ENCODE data around the gene JAZF1.
"Not testable (repeated sequence)": the region's sequence is repeated elsewhere in the genome, so short reads cannot be mapped to it uniquely, and the experiment has no call there.

JAZF1 gene

GRCh38 chr7:27942711-27943110 lies 237.9 kb downstream of the JAZF1 start:
- no peak for DNase-seq (ENCODE audit: low read depth in 2 of 2)

- DNase-seq (ENCODE audit: low read depth in 2 of 2): no peak
Measured at GRCh38 chr7:27941522-27941921, 239.1 kb downstream of the JAZF1 start.

DNA sequence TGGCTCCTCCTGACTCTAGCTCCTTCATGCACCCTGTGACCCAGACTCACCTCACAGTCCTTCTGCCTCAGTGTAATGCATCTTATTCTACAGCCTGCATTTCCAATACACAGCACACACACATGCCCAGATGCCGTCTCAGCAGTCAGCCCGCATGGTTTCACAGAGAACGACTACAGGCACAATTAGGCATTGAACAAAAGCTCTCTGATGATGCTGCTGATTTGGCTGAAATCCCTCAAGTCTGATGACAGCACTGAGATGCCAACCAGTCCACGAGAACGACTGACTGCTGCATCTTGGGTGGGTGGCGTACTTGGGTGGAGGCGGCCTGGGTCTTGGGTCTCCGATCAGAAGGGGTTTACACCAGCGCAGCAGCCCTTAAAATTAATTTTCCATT lies 240.3 kb downstream of the JAZF1 start:
- DNase-seq (ENCODE audit: low read depth in 2 of 2): no peak

DNA sequence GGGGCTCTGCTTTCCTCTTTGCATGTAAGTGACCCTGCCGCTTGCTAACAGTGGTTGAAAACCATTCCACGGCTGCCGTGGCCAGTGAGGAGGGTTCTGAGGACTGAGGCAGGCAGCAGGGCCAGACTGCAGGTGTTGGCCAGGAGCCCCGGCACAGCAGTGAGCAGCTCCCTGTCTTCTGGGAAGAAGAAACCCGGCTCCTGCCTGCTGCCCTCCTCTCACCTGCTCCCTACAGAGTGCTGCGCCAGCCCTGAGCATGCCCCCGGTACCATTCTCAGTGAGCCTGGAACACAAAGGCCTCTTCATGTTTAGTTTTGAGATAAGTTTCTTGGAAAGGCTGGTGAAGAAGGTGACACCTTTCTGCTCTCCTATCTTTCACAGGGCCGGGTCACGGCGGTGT lies 240.7 kb downstream of the JAZF1 start:
- DNase-seq (ENCODE audit: low read depth in 2 of 2): no peak

DNA sequence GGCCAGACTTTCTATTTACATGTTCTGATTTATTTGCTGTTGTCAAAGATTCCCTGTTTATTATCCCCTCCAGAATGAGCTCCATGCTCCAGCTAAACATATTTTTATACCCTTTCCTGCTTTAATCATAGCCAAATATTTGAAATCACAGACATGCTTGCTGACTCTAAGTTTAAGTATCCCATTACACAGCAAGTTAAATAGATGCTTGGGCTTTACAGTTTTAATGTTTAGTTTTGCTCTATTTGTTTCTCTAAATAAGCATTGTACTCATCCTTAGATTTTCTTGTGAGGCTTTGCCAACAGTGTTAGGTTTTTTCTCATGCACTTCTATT lies 243.9 kb downstream of the JAZF1 start:
- DNase-seq (ENCODE audit: low read depth in 2 of 2): no peak

GRCh38 chr7:27936047-27936767 lies 244.4 kb downstream of the JAZF1 start:
- DNase-seq (ENCODE audit: low read depth in 2 of 2): no peak

DNA sequence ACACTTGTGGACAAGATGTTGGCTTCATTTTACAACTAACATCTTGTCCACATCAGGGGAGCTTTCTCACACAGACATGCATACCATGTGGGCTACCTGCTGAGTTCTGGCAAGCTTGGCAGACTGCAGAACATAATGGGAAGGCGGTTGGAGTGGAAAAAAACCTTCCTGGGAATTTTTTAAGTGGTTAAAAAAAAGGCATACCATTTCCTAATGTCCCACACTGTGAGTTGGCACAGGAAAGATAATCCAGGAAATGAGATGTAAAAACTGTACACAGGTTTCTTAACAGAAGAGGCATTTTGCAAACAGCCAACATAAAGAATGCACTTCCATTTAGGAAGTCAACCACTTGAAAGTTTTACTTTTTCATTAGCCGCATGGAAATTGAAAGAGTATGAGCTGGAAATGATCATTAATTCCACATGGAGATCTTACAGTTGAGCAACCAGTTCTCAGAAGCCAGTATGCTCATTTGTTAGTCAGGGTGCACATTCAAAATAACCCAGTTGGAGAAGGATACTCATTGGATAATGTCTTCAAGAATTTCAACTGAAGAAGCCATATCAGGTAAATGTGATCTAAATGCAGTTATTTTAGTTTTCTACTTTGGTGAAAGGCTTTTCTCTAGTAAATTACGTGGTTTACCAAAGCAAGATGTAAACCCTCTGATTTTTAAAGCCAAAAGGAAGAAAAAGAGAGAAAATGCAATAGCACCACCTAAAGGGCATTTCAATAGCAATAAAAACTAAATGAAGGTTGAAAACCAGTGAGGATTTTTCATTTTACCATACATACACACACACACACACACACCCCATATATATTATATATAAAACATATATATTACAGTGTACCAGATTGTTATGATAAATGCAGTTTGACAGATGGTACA lies 246.7 kb downstream of the JAZF1 start:
- no peak for DNase-seq (ENCODE audit: low read depth in 2 of 2)

GRCh38 chr7:27930910-27931476 lies 249.6 kb downstream of the JAZF1 start:
- DNase-seq (ENCODE audit: low read depth in 2 of 2): no peak

DNA sequence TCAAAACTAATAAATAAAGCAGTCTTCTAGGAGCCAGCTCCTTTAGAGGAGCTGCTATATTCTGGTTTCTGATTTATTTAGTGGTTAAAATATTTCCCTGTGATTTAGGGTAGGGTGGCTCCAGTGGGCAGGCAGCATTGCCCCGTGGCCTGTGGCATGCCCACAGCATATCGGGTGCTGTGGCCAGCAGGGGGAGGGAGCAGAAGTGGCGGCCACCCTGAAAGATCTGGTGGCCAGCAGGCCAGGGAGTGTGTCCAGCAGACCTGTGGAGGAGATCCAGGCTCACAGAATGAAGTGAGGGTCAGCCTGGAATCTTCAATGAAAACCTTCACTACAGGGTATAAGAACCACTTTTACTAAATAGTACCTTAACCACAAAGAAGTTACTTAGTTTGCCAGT lies 251.5 kb downstream of the JAZF1 start:
- DNase-seq (ENCODE audit: low read depth in 2 of 2): no peak

- no peak for DNase-seq (ENCODE audit: low read depth in 2 of 2)
Measured at GRCh38 chr7:27928001-27928400, 252.6 kb downstream of the JAZF1 start.

DNA sequence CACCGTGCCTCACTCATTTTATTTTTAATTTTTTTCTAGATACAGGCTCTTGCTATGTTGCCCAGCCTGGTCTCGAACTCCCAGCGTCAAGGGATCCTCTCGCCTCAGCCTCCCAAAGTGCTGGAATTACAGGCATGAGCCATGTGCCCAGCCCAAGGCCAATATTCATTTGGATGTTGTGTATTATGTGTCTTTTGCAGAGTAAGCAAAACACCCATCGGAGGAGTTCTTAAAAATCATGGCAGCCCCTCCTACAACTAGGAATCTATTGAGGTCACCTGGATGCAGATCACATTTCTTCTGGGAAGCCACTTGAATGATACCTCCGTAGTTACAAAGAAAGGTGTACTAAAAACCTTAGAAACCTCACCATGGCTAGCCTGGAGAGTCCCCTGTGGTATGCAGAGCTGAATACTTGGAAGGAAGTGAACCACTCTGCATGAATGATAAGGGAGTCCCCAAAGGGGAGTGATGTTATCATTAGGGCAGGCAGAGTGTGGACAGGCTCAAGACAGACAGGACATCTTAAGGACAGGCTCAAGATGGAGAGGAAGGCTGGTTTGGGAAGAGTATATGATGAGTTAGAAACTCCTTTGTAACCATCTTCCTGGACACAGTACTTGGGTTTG lies 254.9 kb downstream of the JAZF1 start:
- no peak for DNase-seq (ENCODE audit: low read depth in 2 of 2)

DNA sequence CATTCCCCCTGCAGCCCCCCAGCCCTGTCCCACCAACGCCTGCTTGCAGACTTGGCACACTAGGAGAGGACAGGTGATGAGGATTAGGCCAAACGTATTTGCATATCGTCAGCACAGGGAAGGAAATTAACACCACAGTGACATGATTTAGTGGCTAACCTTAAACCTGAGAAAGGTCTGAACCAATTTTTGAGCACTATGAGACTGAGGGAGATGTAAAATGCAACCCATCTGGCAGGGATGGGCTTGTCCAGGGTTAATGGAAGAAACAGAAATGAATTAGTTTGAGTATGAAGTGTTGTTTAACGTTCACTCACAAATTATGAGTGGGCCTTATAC lies 257.0 kb downstream of the JAZF1 start:
- no peak for DNase-seq (ENCODE audit: low read depth in 2 of 2)

DNA sequence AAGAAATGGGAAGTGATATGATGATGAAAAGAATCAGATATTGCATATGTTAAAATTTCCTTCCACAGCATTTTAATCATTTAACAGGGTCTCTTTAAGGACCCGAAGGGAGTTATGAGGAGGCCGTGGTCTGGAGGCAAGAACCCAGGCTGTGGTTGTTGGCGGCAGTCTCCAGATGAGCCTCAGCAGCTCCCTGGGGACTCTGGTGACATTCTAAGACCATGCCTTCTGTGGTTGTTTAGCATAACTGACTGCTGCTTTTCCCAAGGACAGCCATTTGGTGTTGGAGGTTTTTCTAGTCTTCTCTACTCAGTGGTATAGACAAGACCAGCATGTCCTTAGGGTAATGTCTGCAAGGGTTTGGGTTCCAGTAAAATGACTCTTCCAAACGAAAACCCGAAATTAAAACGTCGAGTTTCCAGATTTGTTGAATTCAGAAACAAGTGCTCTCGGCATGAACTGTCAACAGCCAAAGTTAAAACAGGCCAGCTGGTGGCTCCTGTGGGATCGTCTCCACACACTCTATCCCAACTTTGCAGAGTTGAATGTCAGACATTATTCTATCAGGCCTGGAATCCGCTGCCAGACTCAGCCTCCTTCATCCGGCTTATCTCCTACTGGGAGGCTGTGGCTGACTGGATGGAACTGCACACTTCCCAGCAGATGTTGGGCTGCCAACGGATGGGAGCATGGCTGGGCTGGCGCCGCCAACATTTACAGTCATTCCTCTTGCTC lies 257.5 kb downstream of the JAZF1 start:
- DNase-seq (ENCODE audit: low read depth in 2 of 2): no peak

DNA sequence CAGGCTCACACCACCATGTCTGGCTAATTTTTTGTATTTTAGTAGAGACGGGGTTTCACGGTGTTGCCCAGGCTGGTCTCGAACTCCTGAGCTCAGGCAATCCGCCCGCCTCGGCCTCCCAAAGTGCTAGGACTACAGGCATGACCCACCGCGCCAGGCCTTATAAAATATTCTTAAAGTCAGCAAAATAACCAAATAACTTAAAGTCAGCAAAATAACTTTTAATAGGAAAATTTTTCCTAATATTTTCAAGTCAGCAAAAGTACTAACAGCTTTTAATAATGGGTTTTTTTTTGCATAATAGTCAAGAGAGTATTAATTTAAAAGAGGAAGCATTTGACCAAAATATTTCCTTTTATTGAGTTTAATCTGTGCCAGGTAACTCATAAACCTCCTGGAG lies 258.2 kb downstream of the JAZF1 start:
- DNase-seq (ENCODE audit: low read depth in 2 of 2): not testable (repeated sequence)

DNA sequence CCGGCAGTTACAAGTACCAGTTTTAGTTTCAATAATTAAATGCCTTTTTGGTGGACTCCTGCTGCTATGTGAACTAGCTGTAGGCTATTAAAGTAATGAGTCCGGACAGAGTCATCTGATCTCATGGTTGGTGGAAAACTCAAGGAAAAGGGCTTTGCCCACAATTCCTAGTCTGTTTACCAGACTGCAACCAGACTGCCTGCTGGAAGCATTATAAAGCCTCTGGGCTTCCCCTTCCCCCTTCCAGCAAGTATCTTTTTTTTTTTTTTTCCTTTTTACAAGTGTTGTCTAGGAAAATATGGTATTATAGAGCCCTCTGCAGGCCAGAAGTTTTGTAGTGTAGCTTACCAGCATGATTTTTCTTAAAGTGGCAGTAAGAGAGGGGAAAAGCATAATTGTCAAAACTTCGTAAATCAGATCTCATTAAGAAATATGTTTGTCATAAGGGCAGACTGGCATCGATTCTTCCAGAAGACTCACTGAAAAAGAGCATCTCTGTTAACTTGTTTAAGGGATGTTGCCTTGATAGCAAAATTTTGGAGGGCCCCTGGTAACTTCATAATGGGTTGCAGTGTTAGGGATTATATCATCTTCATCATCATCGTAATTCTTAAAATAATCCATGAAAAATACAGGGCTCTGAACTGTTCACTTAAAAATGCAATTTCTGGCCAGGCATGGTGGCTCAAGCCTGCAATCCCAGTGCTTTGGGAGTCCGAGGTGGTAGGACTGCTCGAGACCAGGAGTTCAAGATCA lies 259.3 kb downstream of the JAZF1 start:
- DNase-seq (ENCODE audit: low read depth in 2 of 2): no peak

- DNase-seq (ENCODE audit: low read depth in 2 of 2): no peak
Measured at GRCh38 chr7:27920281-27920946, 260.2 kb downstream of the JAZF1 start.

- no peak for DNase-seq (ENCODE audit: low read depth in 2 of 2)
Measured at GRCh38 chr7:27918503-27918902, 262.1 kb downstream of the JAZF1 start.

DNA sequence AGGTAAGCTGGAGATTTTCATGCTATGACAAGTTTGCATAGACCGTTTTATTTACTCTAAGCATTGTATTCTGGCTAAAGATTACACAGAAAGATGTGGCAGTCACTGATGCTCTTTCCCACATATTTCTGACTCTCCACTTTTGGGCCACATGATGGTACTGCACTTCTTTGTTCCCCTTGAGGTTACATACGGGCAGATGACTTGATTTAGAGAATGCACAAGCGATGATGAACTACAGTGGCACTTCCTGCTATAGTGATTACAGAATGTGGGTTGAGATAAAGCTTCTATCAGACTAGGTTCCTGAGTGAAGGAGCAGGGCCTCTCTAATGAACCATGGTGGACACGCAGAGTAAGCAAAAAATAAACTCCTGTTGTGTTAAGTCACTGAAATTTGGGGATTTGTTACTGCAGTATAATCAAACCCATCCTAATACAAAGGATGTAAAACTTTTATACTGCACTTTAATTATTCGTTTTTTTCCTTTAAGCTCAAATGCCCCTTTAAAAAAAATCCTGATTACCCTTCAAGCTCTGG lies 262.8 kb downstream of the JAZF1 start:
- DNase-seq (ENCODE audit: low read depth in 2 of 2): no peak

DNA sequence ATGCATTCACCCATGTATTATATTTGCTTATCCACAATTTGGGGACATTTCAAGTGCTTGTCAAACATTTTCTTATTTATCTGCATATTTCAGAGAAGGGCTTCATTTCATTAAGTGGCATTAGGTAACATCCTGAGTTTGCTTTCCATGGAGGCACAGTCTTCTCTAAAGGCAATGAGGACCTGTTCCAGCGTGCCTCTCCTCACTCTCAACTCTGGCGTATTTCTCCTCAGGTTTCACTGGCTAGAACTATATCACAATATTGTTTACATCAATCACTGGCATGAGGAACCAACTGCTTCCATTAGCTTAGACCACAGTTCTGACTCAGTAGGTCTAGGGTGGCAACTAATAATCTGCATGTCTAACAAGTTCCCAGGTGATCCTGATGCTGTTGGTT lies 263.5 kb downstream of the JAZF1 start:
- no peak for DNase-seq (ENCODE audit: low read depth in 2 of 2)

DNA sequence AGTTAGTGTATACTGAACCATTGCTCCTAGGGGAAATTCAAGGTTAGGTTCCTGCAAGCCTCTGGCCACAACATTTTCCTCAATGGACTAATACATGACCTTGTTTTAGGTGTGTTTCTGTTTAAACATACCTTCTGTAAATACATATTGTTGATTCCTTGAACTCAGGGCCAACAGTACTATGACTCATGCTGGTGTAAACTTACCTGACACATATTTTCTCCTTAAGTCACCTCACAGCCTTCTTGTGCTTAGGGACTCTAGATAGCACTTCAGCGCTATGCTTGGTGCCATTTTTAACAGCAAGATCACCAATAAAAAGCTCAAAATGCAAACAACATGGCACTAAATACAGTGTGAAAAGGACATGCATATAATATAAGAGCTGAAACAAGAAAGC lies 264.2 kb downstream of the JAZF1 start:
- no peak for DNase-seq (ENCODE audit: low read depth in 2 of 2)
